OCI-LY3 (cell line): ENCODE results near the gene SLC12A5.

ENCODE experiments used
- H2AFZ ChIP-seq: fragments of 200-600, 300-600 bp; shearing (Covaris generic); 2 replicates; pipeline ENCODE4 v1.6.0; 2014; ENCODE audit warnings: antibody characterized with exemption, low read depth, low read length
- H3K27ac ChIP-seq: fragments of 200-600, 300-600 bp; sonication (generic); 2 replicates; pipeline ENCODE4 v1.5.1; 2014; ENCODE audit warnings: mild to moderate bottlenecking, low read length, moderate library complexity, mixed read lengths
- H3K27me3 ChIP-seq: fragments of 200-600, 300-600 bp; sonication (generic); 2 replicates; pipeline ENCODE4 v1.6.1; 2014; ENCODE audit warnings: low read depth, low read length, mixed read lengths
- H3K36me3 ChIP-seq: fragments of 200-600, 300-600 bp; sonication (generic); replicated peaks from 2 replicates; pipeline ENCODE3; 2014; ENCODE audit warnings: low read depth, low read length, mixed read lengths
- H3K4me1 ChIP-seq: fragments of 300-600, 200-600 bp; sonication (generic); 2 replicates; pipeline ENCODE4 v1.6.1; 2014; ENCODE audit warnings: low read length, mixed read lengths
- H3K4me2 ChIP-seq: fragments of 200-600, 300-600 bp; sonication (generic); 2 replicates; pipeline ENCODE4 v1.6.1; 2014; ENCODE audit warnings: low read length, mixed read lengths
- H3K4me3 ChIP-seq: fragments of 300-600, 200-600 bp; sonication (generic); 2 replicates; pipeline ENCODE4 v1.5.1; 2014; ENCODE audit warnings: antibody characterized with exemption, mild to moderate bottlenecking, low read length, moderate library complexity
- H3K79me2 ChIP-seq: fragments of 300-600, 200-600 bp; shearing (Covaris generic); 2 replicates; pipeline ENCODE4 v1.6.1; 2014; ENCODE audit warnings: mild to moderate bottlenecking, low read length, mixed read lengths
- H3K9ac ChIP-seq: fragments of 300-600, 200-600 bp; shearing (Covaris generic); 2 replicates; pipeline ENCODE4 v1.6.0; 2014; ENCODE audit warnings: mild to moderate bottlenecking, low read length, moderate library complexity
- H3K9me3 ChIP-seq: fragments of 200-600, 300-600 bp; shearing (Covaris generic); 2 replicates; pipeline ENCODE4 v1.6.1; 2014; ENCODE audit warnings: low read length, mixed read lengths; ENCODE audit not compliant: insufficient read depth
- H4K20me1 ChIP-seq: fragments of 200-600, 300-600 bp; sonication (generic); 2 replicates; pipeline ENCODE4 v1.6.1; 2016; ENCODE audit warnings: low read length, mixed read lengths; ENCODE audit not compliant: insufficient read depth
- EZH2phosphoT487 ChIP-seq: fragments of 200-600 bp; shearing (Covaris generic); IDR thresholded peaks from 2 replicates; pipeline ENCODE4 v1.6.1; 2018; ENCODE audit warnings: antibody characterized with exemption, mixed run types, low read depth
- TF ChIP-seq, protein P1 (sequence below): fragments of 200-600, 300-600 bp; sonication (generic); IDR thresholded peaks from 2 replicates; pipeline ENCODE4 v1.5.1; 2014; ENCODE audit warnings: antibody characterized with exemption, low read length, low read depth

The SLC12A5 gene

DNA sequence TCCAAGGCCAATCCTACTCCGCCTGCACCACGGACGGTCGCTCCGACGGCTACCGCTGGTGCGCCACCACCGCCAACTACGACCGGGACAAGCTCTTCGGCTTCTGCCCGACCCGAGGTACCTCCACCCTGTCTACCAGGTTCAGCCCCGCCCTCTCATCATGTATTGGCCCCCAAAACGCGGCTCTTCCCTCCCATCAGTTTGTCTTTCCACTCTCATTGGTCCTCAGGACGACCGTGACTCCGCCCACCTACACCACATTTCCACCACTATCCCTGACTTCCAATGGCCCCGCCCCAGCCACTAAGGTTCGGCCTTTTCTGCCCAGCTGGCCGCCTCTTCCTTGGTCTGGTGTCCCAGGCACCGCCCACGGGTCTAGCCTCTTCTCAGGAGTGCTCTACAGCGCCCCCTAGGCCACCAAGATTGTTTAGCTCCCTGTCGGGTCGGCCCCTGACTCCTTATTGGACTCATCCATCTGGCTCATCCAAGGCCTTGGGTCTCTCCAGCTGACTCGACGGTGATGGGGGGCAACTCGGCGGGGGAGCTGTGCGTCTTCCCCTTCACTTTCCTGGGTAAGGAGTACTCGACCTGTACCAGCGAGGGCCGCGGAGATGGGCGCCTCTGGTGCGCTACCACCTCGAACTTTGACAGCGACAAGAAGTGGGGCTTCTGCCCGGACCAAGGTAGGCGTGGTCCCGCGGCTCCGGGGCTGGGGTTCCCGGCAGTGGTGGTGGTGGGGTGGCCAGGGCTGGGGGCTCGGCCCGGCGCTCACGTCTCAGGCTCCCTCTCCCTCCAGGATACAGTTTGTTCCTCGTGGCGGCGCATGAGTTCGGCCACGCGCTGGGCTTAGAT, 17.2 kb upstream of the SLC12A5 start:
- H3K36me3 ChIP-seq = no peaks in the 10 kb centered on the region
- no peaks in the 10 kb centered on the region for H3K79me2 ChIP-seq
- no peak overlapping the region for H3K9ac ChIP-seq
- H3K27ac ChIP-seq = no peak overlapping the region
- no peaks in the 10 kb centered on the region for H4K20me1 ChIP-seq
- no peak overlapping the region for H3K4me3 ChIP-seq
- H2AFZ ChIP-seq = no peak overlapping the region
- no peak overlapping the region for H3K4me2 ChIP-seq
- no peak for TF ChIP-seq EZH2phosphoT487
- TF ChIP-seq, protein P1, sequence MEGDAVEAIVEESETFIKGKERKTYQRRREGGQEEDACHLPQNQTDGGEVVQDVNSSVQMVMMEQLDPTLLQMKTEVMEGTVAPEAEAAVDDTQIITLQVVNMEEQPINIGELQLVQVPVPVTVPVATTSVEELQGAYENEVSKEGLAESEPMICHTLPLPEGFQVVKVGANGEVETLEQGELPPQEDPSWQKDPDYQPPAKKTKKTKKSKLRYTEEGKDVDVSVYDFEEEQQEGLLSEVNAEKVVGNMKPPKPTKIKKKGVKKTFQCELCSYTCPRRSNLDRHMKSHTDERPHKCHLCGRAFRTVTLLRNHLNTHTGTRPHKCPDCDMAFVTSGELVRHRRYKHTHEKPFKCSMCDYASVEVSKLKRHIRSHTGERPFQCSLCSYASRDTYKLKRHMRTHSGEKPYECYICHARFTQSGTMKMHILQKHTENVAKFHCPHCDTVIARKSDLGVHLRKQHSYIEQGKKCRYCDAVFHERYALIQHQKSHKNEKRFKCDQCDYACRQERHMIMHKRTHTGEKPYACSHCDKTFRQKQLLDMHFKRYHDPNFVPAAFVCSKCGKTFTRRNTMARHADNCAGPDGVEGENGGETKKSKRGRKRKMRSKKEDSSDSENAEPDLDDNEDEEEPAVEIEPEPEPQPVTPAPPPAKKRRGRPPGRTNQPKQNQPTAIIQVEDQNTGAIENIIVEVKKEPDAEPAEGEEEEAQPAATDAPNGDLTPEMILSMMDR = peak; percentile 74
- peaks cover 29% of the 10 kb centered on the region for H3K4me1 ChIP-seq
- peaks cover 16% of the 10 kb centered on the region for H3K27me3 ChIP-seq
- H3K9me3 ChIP-seq = no peaks in the 10 kb centered on the region

DNA sequence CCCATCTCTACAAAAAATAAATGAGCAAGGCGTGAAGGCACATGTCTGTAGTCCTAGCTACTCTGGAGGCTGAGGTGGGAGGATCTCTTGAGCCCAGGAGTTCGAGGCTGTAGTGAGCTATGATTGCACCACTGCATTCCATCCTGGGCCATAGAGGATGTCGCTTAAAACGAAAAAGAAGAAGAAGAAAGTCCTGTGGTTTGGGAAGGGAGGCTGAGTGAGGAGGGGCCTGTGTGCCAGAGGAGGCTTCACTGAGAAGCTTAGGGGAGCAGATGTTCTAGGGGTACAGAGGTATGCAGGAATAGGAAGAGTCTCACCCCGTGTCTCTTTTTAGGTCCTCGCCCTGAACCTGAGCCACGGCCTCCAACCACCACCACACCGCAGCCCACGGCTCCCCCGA, 16.1 kb upstream of the SLC12A5 start:
- H3K9ac ChIP-seq = no peak overlapping the region
- H4K20me1 ChIP-seq = no peaks in the 10 kb centered on the region
- H3K4me3 ChIP-seq = no peak overlapping the region
- no peak overlapping the region for H2AFZ ChIP-seq
- H3K36me3 ChIP-seq = no peaks in the 10 kb centered on the region
- TF ChIP-seq EZH2phosphoT487 = no peak
- TF ChIP-seq, protein P1 = no peak
- no peak overlapping the region for H3K27ac ChIP-seq
- H3K9me3 ChIP-seq = no peaks in the 10 kb centered on the region
- no peaks in the 10 kb centered on the region for H3K79me2 ChIP-seq
- H3K4me2 ChIP-seq = no peak overlapping the region
- peaks cover 14% of the 10 kb centered on the region; the same call in 1 of the 2 replicates for H3K27me3 ChIP-seq
- peaks cover 22% of the 10 kb centered on the region for H3K4me1 ChIP-seq

DNA sequence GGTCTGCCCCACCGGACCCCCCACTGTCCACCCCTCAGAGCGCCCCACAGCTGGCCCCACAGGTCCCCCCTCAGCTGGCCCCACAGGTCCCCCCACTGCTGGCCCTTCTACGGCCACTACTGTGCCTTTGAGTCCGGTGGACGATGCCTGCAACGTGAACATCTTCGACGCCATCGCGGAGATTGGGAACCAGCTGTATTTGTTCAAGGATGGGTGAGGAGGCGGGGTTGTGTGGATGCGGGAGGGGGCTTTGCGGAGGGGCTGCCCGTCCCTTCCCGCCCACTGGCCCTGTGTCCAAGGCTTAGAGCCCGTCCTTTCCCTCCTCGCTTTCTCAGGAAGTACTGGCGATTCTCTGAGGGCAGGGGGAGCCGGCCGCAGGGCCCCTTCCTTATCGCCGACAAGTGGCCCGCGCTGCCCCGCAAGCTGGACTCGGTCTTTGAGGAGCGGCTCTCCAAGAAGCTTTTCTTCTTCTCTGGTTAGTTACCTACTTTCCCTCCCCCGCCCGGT, 15.6 kb upstream of the SLC12A5 start:
- Histone ChIP-seq H3K4me3 (no peak overlapping the region), H3K36me3 (no peaks in the 10 kb centered on the region), H3K4me2 (peak overlapping the region; percentile 81), H3K4me1 (peaks cover 18% of the 10 kb centered on the region), H3K27me3 (peaks cover 14% of the 10 kb centered on the region; the same call in 1 of the 2 replicates), H3K79me2 (no peaks in the 10 kb centered on the region), H3K27ac (no peak overlapping the region), H3K9me3 (no peaks in the 10 kb centered on the region), H4K20me1 (no peaks in the 10 kb centered on the region), H3K9ac (no peak overlapping the region), H2AFZ (no peak overlapping the region)
- TF ChIP-seq EZH2phosphoT487 = no peak
- TF ChIP-seq, protein P1 = no peak

DNA sequence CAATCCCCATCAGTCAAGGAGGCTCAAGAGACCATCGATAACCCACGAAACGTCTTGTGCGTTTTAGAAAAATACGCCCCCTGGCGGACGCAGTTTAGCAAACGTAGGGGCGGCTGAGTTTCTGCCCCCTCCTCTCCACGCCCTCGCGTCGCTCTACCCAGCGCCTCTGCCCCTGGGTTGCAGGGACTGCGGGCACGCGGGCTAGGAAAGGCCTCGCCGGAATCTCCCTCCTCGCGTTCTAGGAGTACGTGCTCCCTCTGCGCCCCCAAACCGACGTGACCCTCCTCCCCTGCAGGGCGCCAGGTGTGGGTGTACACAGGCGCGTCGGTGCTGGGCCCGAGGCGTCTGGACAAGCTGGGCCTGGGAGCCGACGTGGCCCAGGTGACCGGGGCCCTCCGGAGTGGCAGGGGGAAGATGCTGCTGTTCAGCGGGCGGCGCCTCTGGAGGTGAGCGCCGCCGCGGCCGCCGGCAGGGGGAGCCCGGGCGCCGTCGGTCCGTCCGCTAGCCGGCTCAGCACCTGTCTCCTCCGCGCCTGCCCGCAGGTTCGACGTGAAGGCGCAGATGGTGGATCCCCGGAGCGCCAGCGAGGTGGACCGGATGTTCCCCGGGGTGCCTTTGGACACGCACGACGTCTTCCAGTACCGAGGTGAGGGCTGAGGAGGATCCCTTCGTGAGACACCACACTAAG, 15.0 kb upstream of the SLC12A5 start:
- H3K4me2 ChIP-seq = peak overlapping the region; percentile 81
- H3K9ac ChIP-seq = no peak overlapping the region
- TF ChIP-seq, protein P1 = peak; percentile 96
- TF ChIP-seq EZH2phosphoT487 = no peak
- H3K4me1 ChIP-seq = peaks cover 12% of the 10 kb centered on the region
- H3K79me2 ChIP-seq = no peaks in the 10 kb centered on the region
- H3K27me3 ChIP-seq = peaks cover 12% of the 10 kb centered on the region; the same call in 1 of the 2 replicates
- H3K27ac ChIP-seq = no peak overlapping the region
- no peaks in the 10 kb centered on the region for H4K20me1 ChIP-seq
- H3K9me3 ChIP-seq = no peaks in the 10 kb centered on the region
- peak overlapping the region; percentile 68 for H3K4me3 ChIP-seq
- no peaks in the 10 kb centered on the region for H3K36me3 ChIP-seq
- H2AFZ ChIP-seq = peak overlapping the region; percentile 55; the same call in 1 of the 2 replicates
